Spleen (tissue), 11 donors: Measurements from ENCODE around the gene CMIP. TPM values are rescaled to one million over a fixed set of nuclear protein-coding genes. Genes with fewer than 3 reads are reported as not detected.

Source experiments
- DNase-seq: peaks from one replicate; pipeline ENCODE4 v3.0.0-alpha.2; 2020
- H3K27ac ChIP-seq, 8 donors: fragments of 200-600 bp; sonication (generic) in 7 of 8; 1 replicate in 4 of 8; 2 replicates in 4 of 8; pipeline versions ENCODE4 v1.5.0 to v1.8.0; 2016 to 2021; ENCODE audit warnings: inconsistent platforms in 4 of 8, mild to moderate bottlenecking in 4 of 8, moderate library complexity in 1 of 8
- H3K27me3 ChIP-seq, 7 donors: fragments of 200-600 bp; sonication (generic) in 6 of 7; replicated peaks in 1 of 7; 1 replicate in 4 of 7; 2 replicates in 3 of 7; pipeline versions ENCODE4 v1.5.0 to v1.8.0; 2016 to 2021; ENCODE audit warnings: inconsistent platforms in 3 of 7, mild to moderate bottlenecking in 1 of 7
- H3K36me3 ChIP-seq, 6 donors: fragments of 200-600 bp; sonication (generic) in 5 of 6; 1 replicate in 4 of 6; 2 replicates in 2 of 6; pipeline versions ENCODE4 v1.5.0 to v1.8.0; 2016 to 2021; ENCODE audit warnings: inconsistent platforms in 2 of 6
- H3K4me1 ChIP-seq, 6 donors: fragments of 200-600 bp; sonication (generic) in 5 of 6; 1 replicate in 3 of 6; 2 replicates in 3 of 6; pipeline versions ENCODE4 v1.5.0 to v1.8.0; 2016 to 2021; ENCODE audit warnings: inconsistent platforms in 3 of 6
- H3K4me3 ChIP-seq, 8 donors: fragments of 200-600 bp; sonication (generic) in 7 of 8; 1 replicate in 4 of 8; 2 replicates in 4 of 8; pipeline versions ENCODE4 v1.5.0 to v1.8.0; 2016 to 2021; ENCODE audit warnings: inconsistent platforms in 4 of 8, mild to moderate bottlenecking in 4 of 8, moderate library complexity in 2 of 8
- H3K9me3 ChIP-seq, 8 donors: fragments of 200-600 bp; sonication (generic) in 7 of 8; 1 replicate in 4 of 8; 2 replicates in 4 of 8; pipeline versions ENCODE4 v1.5.0 to v1.8.0; 2016 to 2021; ENCODE audit warnings: inconsistent platforms in 4 of 8
- CTCF ChIP-seq, 11 experiments: fragments of 200-600 bp in 7 of 11; fragments of 450-650 bp in 4 of 11; sonication (generic) in 4 of 11; IDR thresholded peaks in 8 of 11; conservative IDR thresholded peaks in 3 of 11; 1 replicate in 7 of 11; 2 replicates in 4 of 11; pipeline versions ENCODE4 v1.4.0 to v1.8.0; 2016 to 2021; ENCODE audit warnings: antibody characterized with exemption in 11 of 11, inconsistent platforms in 4 of 11, mild to moderate bottlenecking in 1 of 11
- POLR2A ChIP-seq, 3 donors: fragments of 450-650 bp; IDR thresholded peaks; one replicate each; pipeline ENCODE4 v1.5.1; 2017; ENCODE audit warnings: antibody characterized with exemption in 3 of 3, mild to moderate bottlenecking in 1 of 3
- POLR2AphosphoS5 ChIP-seq, 3 donors: sonication (generic); formaldehyde crosslinking; IDR thresholded peaks; one replicate each; pipeline ENCODE4 v1.5.1; 2017; ENCODE audit warnings: antibody characterized with exemption in 3 of 3
- WGBS, 5 donors: extraction: QIAGEN DNeasy Blood & Tissue Kit in 3 of 5; methylation state at CpG; one replicate each; pipeline versions ENCODE4 v1.1.5 to v1.1.7; 2013 to 2018; 5-methylcytosine and 5-hydroxymethylcytosine counted together
- intact Hi-C: fragments of 100-400 bp; cut with DNase I; formaldehyde crosslinking; loops from one replicate; pipeline ENCODE4 v1.15.0; 2023; ENCODE audit warnings: low total_unique reads
- polyA plus RNA-seq, 3 donors: library from polyadenylated mRNA; stranded (reverse); fragments of 200-250 nt; gene quantifications; one replicate each; pipeline ENCODE4 v1.2.1, GENCODE V29; 2013
- total RNA-seq, 7 donors: library from RNA; depleted of rRNA in 3 of 7; stranded (reverse); fragments of >200 nt in 3 of 7; fragmentation: NEBNext Ultra II Directional in 4 of 7; extraction: Animal tissue kit (Norgen Biotek cat#: 25700) in 4 of 7; gene quantifications; one replicate each; pipeline versions ENCODE4 v1.1.0 to v1.2.1, GENCODE V29; 2016 to 2021
- donor health status: healthy with polysubstance abuse.
- donor health status: DM: no; HTN: no; CAD: no; lungs with moderate emphysema.
- donor health status: DM: no; HTN: no; CAD: no.
- donor health status: Bipolar disorder and iron deficiency.
- donor health status: healthy.
- donor health status: DM: no; HTN: no; CAD: no.
- donor health status: DM: yes; HTN: yes; CAD: no.

CMIP gene
- total and polyA plus RNA-seq, 10 donors, result 6.0 to 107 (median 63.6) TPM

- TF ChIP-seq POLR2AphosphoS5 (IDR thresholded peaks at IDR 0.05), result no peak
- TF ChIP-seq CTCF (IDR thresholded peaks at IDR 0.05 in 8 of 11, conservative IDR thresholded peaks at IDR 0.05 in 3 of 11), result no peak
- no peak for TF ChIP-seq POLR2A (IDR thresholded peaks at IDR 0.05)
- Histone ChIP-seq H3K9me3 (no peaks in the 10 kb centered on the region), H3K27me3 (no peaks in the 10 kb centered on the region), H3K27ac (peak overlapping the region in 3 of 8 donors; percentile 8 to 61 (median 50)), H3K4me1 (peaks cover 20 to 99% (median 62%) of the 10 kb centered on the region in 6 donors), H3K36me3 (peaks cover 0 to 11% (median 0%) of the 10 kb centered on the region in 6 donors), H3K4me3 (no peak overlapping the region)
- DNase-seq, result no peak
- intact Hi-C loops, result no loop called here
- 72 to 92% (median 89%) methylated on average over 3 of the region's 3 CpGs for WGBS, 5 donors
Measured at GRCh38 chr16:81543571-81543970, 99.0 kb downstream of the CMIP start.

GRCh38 chr16:81544261-81544660 is 99.7 kb downstream of the CMIP start:
- no peak for TF ChIP-seq CTCF (IDR thresholded peaks at IDR 0.05 in 8 of 11, conservative IDR thresholded peaks at IDR 0.05 in 3 of 11)
- Histone ChIP-seq H3K4me1 (peaks cover 20 to 99% (median 64%) of the 10 kb centered on the region in 6 donors), H3K9me3 (no peaks in the 10 kb centered on the region), H3K36me3 (peaks cover 0 to 11% (median 0%) of the 10 kb centered on the region in 6 donors), H3K27me3 (no peaks in the 10 kb centered on the region), H3K27ac (peak overlapping the region in 7 of 8 donors; percentile 8 to 61 (median 36)), H3K4me3 (peak overlapping the region in 1 of 8 donors; percentile 16)
- 19 to 37% (median 21%) methylated on average over 7 of the region's 7 CpGs for WGBS, 5 donors
- intact Hi-C loops, result no loop called here
- peak; percentile 74 for DNase-seq

- intact Hi-C loops, result no loop called here
- Histone ChIP-seq H3K36me3 (peaks cover 0 to 11% (median 0%) of the 10 kb centered on the region in 6 donors), H3K9me3 (no peaks in the 10 kb centered on the region), H3K4me1 (peaks cover 20 to 100% (median 64%) of the 10 kb centered on the region in 6 donors), H3K4me3 (peak overlapping the region in 1 of 8 donors; percentile 16), H3K27me3 (no peaks in the 10 kb centered on the region), H3K27ac (peak overlapping the region in 7 of 8 donors; percentile 6 to 61 (median 36))
- TF ChIP-seq POLR2AphosphoS5 (IDR thresholded peaks at IDR 0.05) (no peak), CTCF (IDR thresholded peaks at IDR 0.05 in 8 of 11, conservative IDR thresholded peaks at IDR 0.05 in 3 of 11) (no peak), POLR2A (IDR thresholded peaks at IDR 0.05) (no peak)
- peak; percentile 61 for DNase-seq
- 48 to 68% (median 60%) methylated on average over 9 of the region's 9 CpGs for WGBS, 5 donors
Measured at GRCh38 chr16:81544700-81545271, 100.2 kb downstream of the CMIP start.

GRCh38 chr16:81545470-81546250 is 101.1 kb downstream of the CMIP start:
- peaks cover 20 to 100% (median 64%) of the 10 kb centered on the region in 6 donors for H3K4me1 ChIP-seq
- 76 to 88% (median 85%) methylated on average over 25 of the region's 25 CpGs for WGBS, 5 donors
- no peaks in the 10 kb centered on the region for H3K27me3 ChIP-seq
- H3K27ac ChIP-seq, result peak overlapping the region in 1 of 8 donors; percentile 6
- peaks cover 0 to 11% (median 0%) of the 10 kb centered on the region in 6 donors for H3K36me3 ChIP-seq
- peak; percentile 63 for DNase-seq
- no peak overlapping the region for H3K4me3 ChIP-seq
- TF ChIP-seq POLR2AphosphoS5 (IDR thresholded peaks at IDR 0.05) (no peak), POLR2A (IDR thresholded peaks at IDR 0.05) (no peak), CTCF (IDR thresholded peaks at IDR 0.05 in 8 of 11, conservative IDR thresholded peaks at IDR 0.05 in 3 of 11) (no peak)
- H3K9me3 ChIP-seq, result no peaks in the 10 kb centered on the region
- intact Hi-C loops, result no loop called here
